Mesenchymal stem cell (in vitro differentiated cells and primary cell): ENCODE measurements around the gene PAPPA.
A peak's percentile ranks its signal among the peaks of the same experiment; 100 is the strongest.

Experiments used
- DNase-seq: peaks from one replicate; pipeline ENCODE4 v3.0.0-alpha.2; 2013
- H2AFZ ChIP-seq: one replicate; pipeline ENCODE4 v1.6.1; 2013; ENCODE audit warnings: low read depth, mild to moderate bottlenecking, control low read depth, inconsistent platforms, low read length, moderate library complexity
- H2AK5ac ChIP-seq: 2 replicates; pipeline ENCODE4 v1.6.1; 2013; ENCODE audit warnings: low read length, moderate library complexity, mild to moderate bottlenecking, inconsistent platforms; ENCODE audit not compliant: severe bottlenecking
- H2BK120ac ChIP-seq: one replicate; pipeline ENCODE4 v1.6.1; 2013; ENCODE audit warnings: low read depth, mild to moderate bottlenecking, inconsistent platforms, low read length, moderate library complexity
- H2BK12ac ChIP-seq, 2 experiments: one replicate each; pipeline ENCODE4 v1.6.1; 2013; ENCODE audit warnings: inconsistent platforms in 2 of 2, low read length in 2 of 2, mild to moderate bottlenecking in 2 of 2, moderate library complexity in 2 of 2, control low read depth in 1 of 2
- H2BK15ac ChIP-seq: one replicate; pipeline ENCODE4 v1.6.1; 2013; ENCODE audit warnings: mild to moderate bottlenecking, low read depth, inconsistent platforms; ENCODE audit not compliant: poor library complexity, severe bottlenecking
- H2BK5ac ChIP-seq: 2 replicates; pipeline ENCODE4 v1.6.1; 2013; ENCODE audit warnings: low read depth, mild to moderate bottlenecking, low read length, control low read depth, inconsistent platforms; ENCODE audit not compliant: poor library complexity, severe bottlenecking
- H3K14ac ChIP-seq, 2 experiments: one replicate each; pipeline ENCODE4 v1.6.1; 2013; ENCODE audit warnings: inconsistent platforms in 2 of 2, low read length in 2 of 2, control low read depth in 1 of 2, mild to moderate bottlenecking in 1 of 2, moderate library complexity in 1 of 2
- H3K18ac ChIP-seq, 2 experiments: one replicate each; pipeline ENCODE4 v1.6.1; 2013; ENCODE audit warnings: inconsistent platforms in 2 of 2, low read length in 2 of 2, control low read depth in 1 of 2, low read depth in 1 of 2, mild to moderate bottlenecking in 1 of 2
- H3K23ac ChIP-seq, 2 experiments: one replicate each; pipeline ENCODE4 v1.6.1; 2013; ENCODE audit warnings: inconsistent platforms in 2 of 2, low read length in 2 of 2, mild to moderate bottlenecking in 2 of 2, moderate library complexity in 2 of 2, control low read depth in 1 of 2
- H3K27ac ChIP-seq: 2 replicates; pipeline ENCODE4 v1.5.1; 2013; ENCODE audit warnings: mild to moderate bottlenecking, moderate library complexity, low read length, control low read depth, inconsistent platforms; ENCODE audit not compliant: poor library complexity, severe bottlenecking
- H3K27me3 ChIP-seq, 2 experiments: 2 replicates each; pipeline versions ENCODE4 v1.6.1 to v1.7.0; 2013; ENCODE audit warnings: low read length in 2 of 2, mild to moderate bottlenecking in 2 of 2, moderate library complexity in 2 of 2, control low read depth in 1 of 2, inconsistent platforms in 1 of 2; ENCODE audit not compliant: control insufficient read depth in 1 of 2, insufficient read depth in 1 of 2
- H3K36me3 ChIP-seq, 2 experiments: 2 replicates each; pipeline versions ENCODE4 v1.6.1 to v1.7.0; 2013; ENCODE audit warnings: low read length in 2 of 2, control low read depth in 1 of 2, inconsistent platforms in 1 of 2, low read depth in 1 of 2, mild to moderate bottlenecking in 1 of 2; ENCODE audit not compliant: insufficient read depth in 2 of 2, control insufficient read depth in 1 of 2
- H3K4ac ChIP-seq, 2 experiments: one replicate each; pipeline ENCODE4 v1.6.1; 2013; ENCODE audit warnings: inconsistent platforms in 2 of 2, low read length in 2 of 2, mild to moderate bottlenecking in 2 of 2, moderate library complexity in 2 of 2, control low read depth in 1 of 2, low read depth in 1 of 2
- H3K4me1 ChIP-seq: 2 replicates; pipeline ENCODE4 v1.6.1; 2013; ENCODE audit warnings: low read depth, low read length, control low read depth; ENCODE audit not compliant: control insufficient read depth, insufficient read depth
- H3K4me2 ChIP-seq: 2 replicates; pipeline ENCODE4 v1.6.1; 2013; ENCODE audit warnings: low read length, mild to moderate bottlenecking, inconsistent platforms; ENCODE audit not compliant: poor library complexity, severe bottlenecking
- H3K4me3 ChIP-seq, 2 experiments: 2 replicates each; pipeline versions ENCODE4 v1.5.1 to v1.7.0; 2013; ENCODE audit warnings: low read length in 2 of 2, mild to moderate bottlenecking in 2 of 2, control low read depth in 1 of 2, low read depth in 1 of 2; ENCODE audit not compliant: insufficient read depth in 1 of 2
- H3K79me1 ChIP-seq: replicated peaks from 2 replicates; pipeline ENCODE4 v1.6.1; 2013; ENCODE audit warnings: mild to moderate bottlenecking, control low read depth, low read length, inconsistent platforms; ENCODE audit not compliant: poor library complexity, severe bottlenecking
- H3K9ac ChIP-seq: 2 replicates; pipeline ENCODE4 v1.7.0; 2013; ENCODE audit warnings: mild to moderate bottlenecking, low read length, moderate library complexity
- H3K9me3 ChIP-seq: 2 replicates; pipeline ENCODE4 v1.7.0; 2013; ENCODE audit warnings: mild to moderate bottlenecking, low read length; ENCODE audit not compliant: control insufficient read depth
- H4K8ac ChIP-seq: one replicate; pipeline ENCODE4 v1.6.1; 2013; ENCODE audit warnings: inconsistent platforms, mild to moderate bottlenecking, low read length, moderate library complexity
- H4K91ac ChIP-seq: one replicate; pipeline ENCODE4 v1.6.1; 2013; ENCODE audit warnings: mild to moderate bottlenecking, low read length, inconsistent platforms
- whole genome bisulfite sequencing: methylation state at CpG from one replicate; pipeline ENCODE4 v1.1.7; 2013; ENCODE audit warnings: mixed read lengths; 5-methylcytosine and 5-hydroxymethylcytosine counted together

Gene PAPPA

GRCh38 chr9:116383133-116383532, 229.5 kb downstream of the PAPPA start:
- no peak for DNase-seq
- no peaks in the 10 kb centered on the region for H3K27me3 ChIP-seq
- H3K27ac ChIP-seq = peak overlapping the region; percentile 33
- H3K23ac ChIP-seq = no peak overlapping the region
- no peak overlapping the region for H2BK12ac ChIP-seq
- H3K9ac ChIP-seq = peak overlapping the region; percentile 21
- H2BK5ac ChIP-seq = no peak overlapping the region
- peaks cover 13 to 97% of the 10 kb centered on the region in 2 experiments for H3K36me3 ChIP-seq
- no peaks in the 10 kb centered on the region for H3K79me1 ChIP-seq
- H4K8ac ChIP-seq = no peak overlapping the region
- no peak overlapping the region for H3K4me3 ChIP-seq
- 60% methylated on average over 1 of the region's 5 CpGs for WGBS
- H3K4ac ChIP-seq = no peak overlapping the region
- no peaks in the 10 kb centered on the region for H3K9me3 ChIP-seq
- peak overlapping the region in 1 of 2 experiments; percentile 34 for H3K18ac ChIP-seq
- no peak overlapping the region for H2BK120ac ChIP-seq
- H3K14ac ChIP-seq = no peak overlapping the region
- peaks cover 15% of the 10 kb centered on the region for H3K4me1 ChIP-seq
- H4K91ac ChIP-seq = no peak overlapping the region
- no peak overlapping the region for H2AK5ac ChIP-seq
- H2BK15ac ChIP-seq = no peak overlapping the region
- no peak overlapping the region for H3K4me2 ChIP-seq
- H2AFZ ChIP-seq = no peak overlapping the region

- Histone ChIP-seq H2AK5ac (no peak overlapping the region), H4K91ac (no peak overlapping the region), H3K9ac (no peak overlapping the region), H3K27ac (no peak overlapping the region), H2AFZ (no peak overlapping the region), H3K4ac (no peak overlapping the region), H3K23ac (no peak overlapping the region), H2BK12ac (no peak overlapping the region), H3K4me2 (no peak overlapping the region), H4K8ac (no peak overlapping the region), H3K27me3 (no peaks in the 10 kb centered on the region), H3K36me3 (peaks cover 11 to 97% of the 10 kb centered on the region in 2 experiments), H2BK5ac (no peak overlapping the region), H2BK120ac (no peak overlapping the region), H2BK15ac (no peak overlapping the region), H3K4me1 (peaks cover 14% of the 10 kb centered on the region), H3K4me3 (no peak overlapping the region), H3K18ac (peak overlapping the region in 1 of 2 experiments; percentile 70), H3K9me3 (no peaks in the 10 kb centered on the region), H3K79me1 (no peaks in the 10 kb centered on the region), H3K14ac (no peak overlapping the region)
- 10% methylated on average over 3 of the region's 4 CpGs for WGBS
- peak; percentile 76 for DNase-seq
Observed at GRCh38 chr9:116383936-116384335, 230.3 kb downstream of the PAPPA start.

- Histone ChIP-seq H3K4me2 (no peak overlapping the region), H3K27ac (peak overlapping the region; percentile 94), H4K91ac (no peak overlapping the region), H3K4me3 (no peak overlapping the region), H3K27me3 (no peaks in the 10 kb centered on the region), H3K18ac (no peak overlapping the region), H3K4ac (no peak overlapping the region), H2BK120ac (no peak overlapping the region), H3K9me3 (no peaks in the 10 kb centered on the region), H3K23ac (no peak overlapping the region), H2AFZ (no peak overlapping the region), H4K8ac (no peak overlapping the region), H3K36me3 (peaks cover 12 to 94% of the 10 kb centered on the region in 2 experiments), H3K79me1 (no peaks in the 10 kb centered on the region), H2BK12ac (no peak overlapping the region), H2BK15ac (no peak overlapping the region), H2AK5ac (peak overlapping the region; percentile 45), H3K4me1 (peaks cover 18% of the 10 kb centered on the region), H3K9ac (no peak overlapping the region), H2BK5ac (peak overlapping the region; percentile 59), H3K14ac (peak overlapping the region in 1 of 2 experiments; percentile 36)
- WGBS = 87% methylated on average over 5 of the region's 6 CpGs
- DNase-seq = no peak
Observed at GRCh38 chr9:116387934-116388698, 234.5 kb downstream of the PAPPA start.

GRCh38 chr9:116389541-116390302, 236.1 kb downstream of the PAPPA start:
- Histone ChIP-seq H2BK5ac (peak overlapping the region; percentile 58), H3K27me3 (no peaks in the 10 kb centered on the region), H3K4me2 (no peak overlapping the region), H4K91ac (no peak overlapping the region), H3K79me1 (no peaks in the 10 kb centered on the region), H3K23ac (no peak overlapping the region), H3K9ac (no peak overlapping the region), H4K8ac (no peak overlapping the region), H3K4ac (no peak overlapping the region), H3K14ac (no peak overlapping the region), H3K36me3 (peaks cover 12 to 95% of the 10 kb centered on the region in 2 experiments), H2BK12ac (no peak overlapping the region), H2BK120ac (no peak overlapping the region), H2AK5ac (peak overlapping the region; percentile 96), H3K4me3 (no peak overlapping the region), H3K27ac (peak overlapping the region; percentile 69), H3K4me1 (peaks cover 16% of the 10 kb centered on the region), H2AFZ (no peak overlapping the region), H3K9me3 (no peaks in the 10 kb centered on the region), H2BK15ac (no peak overlapping the region), H3K18ac (no peak overlapping the region)
- no peak for DNase-seq
- WGBS = 93% methylated on average over 1 of the region's 1 CpG
